ENCODE measurements around the gene GPR21. TPM values are rescaled to one million over a fixed set of nuclear protein-coding genes. Genes with fewer than 3 reads are reported as not detected.

Gene GPR21
- total RNA-seq, 6 experiments from 2014 or later: 0.44 to 0.68 (median 0.54) TPM; not detected in 2

- peaks cover 0 to 16% (median 1%) of the 10 kb centered on the region in 4 donors for H3K36me3 ChIP-seq
- no peaks in the 10 kb centered on the region for H3K4me1 ChIP-seq
- no peaks in the 10 kb centered on the region for H3K9me3 ChIP-seq
- ATAC-seq (no peak), DNase-seq (no peak)
- 100% methylated on average over 1 of the region's 1 CpG for WGBS (ENCODE audit: insufficient coverage, low coverage, low lambda C conversion rate, missing lambda C conversion rate)
- intact Hi-C loops (cut with DNase I): no loop called here
- no peaks in the 10 kb centered on the region for H3K27me3 ChIP-seq
- H3K4me3 ChIP-seq: no peak overlapping the region
- no peak overlapping the region for H3K27ac ChIP-seq
- TF ChIP-seq CTCF (IDR thresholded peaks at IDR 0.05) (no peak), POLR2A (IDR thresholded peaks at IDR 0.05) (no peak)
Observed at GRCh38 chr9:123026425-123026824, 7.0 kb upstream of the GPR21 start.

DNA sequence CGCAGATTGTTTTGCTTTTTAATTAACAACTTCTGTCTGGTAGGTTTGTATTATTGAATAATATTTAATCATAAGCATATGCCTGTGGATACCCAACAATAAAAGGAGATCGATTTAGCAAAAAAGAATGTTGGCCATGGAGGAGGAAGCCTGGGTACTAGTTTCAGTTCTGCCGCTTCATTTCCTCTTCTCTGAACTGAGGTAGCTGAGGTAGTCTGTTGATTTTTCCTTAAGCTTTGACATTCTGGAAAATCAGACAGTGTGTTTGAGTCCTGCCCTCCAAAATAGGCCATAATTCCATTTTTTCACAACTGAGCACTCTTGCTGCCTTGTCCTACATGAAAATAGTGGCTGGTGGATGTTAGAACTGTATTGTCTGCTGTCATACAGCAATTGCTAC lies 6.0 kb upstream of the GPR21 start:
- no peak overlapping the region for H3K4me3 ChIP-seq
- H3K27ac ChIP-seq: no peak overlapping the region
- H3K27me3 ChIP-seq: no peaks in the 10 kb centered on the region
- H3K36me3 ChIP-seq: peaks cover 0 to 8% (median 1%) of the 10 kb centered on the region in 4 donors
- WGBS (ENCODE audit: insufficient coverage, low coverage, low lambda C conversion rate, missing lambda C conversion rate): 48% methylated on average over 3 of the region's 3 CpGs
- ATAC-seq (no peak), DNase-seq (no peak)
- intact Hi-C loops (cut with DNase I): no loop called here
- H3K9me3 ChIP-seq: no peaks in the 10 kb centered on the region
- no peaks in the 10 kb centered on the region for H3K4me1 ChIP-seq
- TF ChIP-seq POLR2A (IDR thresholded peaks at IDR 0.05) (no peak), CTCF (IDR thresholded peaks at IDR 0.05) (no peak)

DNA sequence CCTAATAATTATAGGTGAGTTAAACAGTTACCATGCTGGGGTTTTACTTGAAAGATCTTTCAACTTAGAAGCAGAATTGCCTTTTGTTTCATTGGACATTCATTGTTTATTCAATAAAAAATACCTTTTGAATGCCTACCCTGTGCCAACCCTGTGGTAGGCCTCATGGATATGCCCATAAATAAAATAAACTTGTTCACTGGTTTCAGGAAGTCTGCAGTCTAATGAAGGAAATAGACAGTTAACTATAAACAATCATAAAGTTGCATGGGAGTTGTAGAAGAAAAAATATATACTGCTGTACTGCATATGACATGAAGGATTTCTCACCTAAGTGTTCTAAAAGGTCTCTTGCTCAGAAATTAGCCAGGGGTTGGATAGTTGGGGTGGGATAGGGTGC lies 5.3 kb upstream of the GPR21 start:
- Histone ChIP-seq H3K36me3 (peaks cover 0 to 6% (median 1%) of the 10 kb centered on the region in 4 donors), H3K27me3 (no peaks in the 10 kb centered on the region), H3K9me3 (no peaks in the 10 kb centered on the region), H3K27ac (no peak overlapping the region), H3K4me3 (no peak overlapping the region), H3K4me1 (no peaks in the 10 kb centered on the region)
- ATAC-seq (no peak), DNase-seq (no peak)
- TF ChIP-seq CTCF (IDR thresholded peaks at IDR 0.05): no peak
- TF ChIP-seq POLR2A (IDR thresholded peaks at IDR 0.05): no peak
- intact Hi-C loops (cut with DNase I): no loop called here

GRCh38 chr9:123028973-123029372 lies 4.5 kb upstream of the GPR21 start:
- Histone ChIP-seq H3K4me1 (no peaks in the 10 kb centered on the region), H3K4me3 (no peak overlapping the region), H3K27ac (no peak overlapping the region), H3K36me3 (peaks cover 0 to 2% (median 0%) of the 10 kb centered on the region in 4 donors), H3K9me3 (no peaks in the 10 kb centered on the region), H3K27me3 (no peaks in the 10 kb centered on the region)
- DNase-seq: no peak
- TF ChIP-seq POLR2A (IDR thresholded peaks at IDR 0.05): no peak
- no peak for TF ChIP-seq CTCF (IDR thresholded peaks at IDR 0.05)
- intact Hi-C loops (cut with DNase I): no loop called here
- WGBS (ENCODE audit: insufficient coverage, low coverage, low lambda C conversion rate, missing lambda C conversion rate): 93% methylated on average over 3 of the region's 3 CpGs
- ATAC-seq: no peak

DNA sequence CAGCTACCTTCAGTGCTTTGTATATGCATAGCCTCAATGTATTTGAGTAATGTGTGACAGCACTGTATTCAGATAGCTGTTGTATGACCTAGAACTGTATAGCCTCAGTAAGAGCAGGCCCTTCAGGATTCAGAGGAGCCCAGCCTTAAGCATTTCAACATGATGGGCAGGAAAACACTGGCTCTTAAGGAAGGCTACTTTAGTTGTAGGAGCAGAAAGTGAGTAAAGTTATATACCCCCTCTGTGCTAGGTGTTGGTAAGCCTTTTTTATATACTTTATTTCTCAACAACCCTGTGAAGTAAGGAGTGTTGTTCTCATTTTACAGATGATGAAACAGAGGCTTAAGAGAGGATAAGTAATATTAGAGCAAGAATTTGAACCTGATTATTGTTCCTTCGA lies 1.5 kb upstream of the GPR21 start:
- Histone ChIP-seq H3K27ac (no peak overlapping the region), H3K4me1 (no peaks in the 10 kb centered on the region), H3K36me3 (peaks cover 0 to 2% (median 0%) of the 10 kb centered on the region in 4 donors), H3K9me3 (no peaks in the 10 kb centered on the region), H3K27me3 (no peaks in the 10 kb centered on the region), H3K4me3 (no peak overlapping the region)
- ATAC-seq (no peak), DNase-seq (no peak)
- intact Hi-C loops (cut with DNase I): no loop called here
- WGBS (ENCODE audit: insufficient coverage, low coverage, low lambda C conversion rate, missing lambda C conversion rate): 75% methylated on average over 1 of the region's 1 CpG
- TF ChIP-seq CTCF (IDR thresholded peaks at IDR 0.05): no peak
- no peak for TF ChIP-seq POLR2A (IDR thresholded peaks at IDR 0.05)
